Mesendoderm (in vitro differentiated cells): Measurements from ENCODE around the gene B3GLCT.
"Not testable (repeated sequence)": the region's sequence is repeated elsewhere in the genome, so short reads cannot be mapped to it uniquely, and the experiment has no call there.

Experiments used
- DNase-seq: peaks from one replicate; pipeline ENCODE4 v3.0.0; 2013
- H2AK5ac ChIP-seq: 2 replicates; pipeline ENCODE4 v1.6.1; 2013; ENCODE audit warnings: low read length, inconsistent platforms
- H2BK120ac ChIP-seq: 2 replicates; pipeline ENCODE4 v1.6.1; 2013; ENCODE audit warnings: low read depth, mild to moderate bottlenecking, low read length, moderate library complexity, mixed read lengths
- H2BK15ac ChIP-seq: replicated peaks from 2 replicates; pipeline ENCODE4 v1.6.1; 2013; ENCODE audit warnings: low read depth, mild to moderate bottlenecking, moderate library complexity
- H2BK5ac ChIP-seq: 2 replicates; pipeline ENCODE4 v1.6.1; 2013; ENCODE audit warnings: low read length, inconsistent platforms
- H3K18ac ChIP-seq: 2 replicates; pipeline ENCODE4 v1.6.1; 2013; ENCODE audit warnings: mild to moderate bottlenecking, low read length, mixed read lengths
- H3K23ac ChIP-seq: one replicate; pipeline ENCODE4 v1.6.1; 2013; ENCODE audit warnings: low read length
- H3K27ac ChIP-seq: 2 replicates; pipeline ENCODE4 v1.5.1; 2013; ENCODE audit warnings: low read depth, mild to moderate bottlenecking, inconsistent platforms, low read length, moderate library complexity
- H3K27me3 ChIP-seq: 2 replicates; pipeline ENCODE4 v1.6.1; 2013; ENCODE audit warnings: low read length, control low read depth, mild to moderate bottlenecking, inconsistent platforms; ENCODE audit not compliant: insufficient read depth, poor library complexity
- H3K36me3 ChIP-seq: 2 replicates; pipeline ENCODE4 v1.6.1; 2013; ENCODE audit warnings: low read length, inconsistent platforms; ENCODE audit not compliant: control insufficient read depth, insufficient read depth
- H3K4ac ChIP-seq: one replicate; pipeline ENCODE4 v1.6.1; 2013; ENCODE audit warnings: low read depth, mild to moderate bottlenecking, low read length, moderate library complexity
- H3K4me1 ChIP-seq: 2 replicates; pipeline ENCODE4 v1.6.1; 2013; ENCODE audit warnings: low read depth, low read length, inconsistent platforms; ENCODE audit not compliant: control insufficient read depth
- H3K4me2 ChIP-seq: 2 replicates; pipeline ENCODE4 v1.6.1; 2013; ENCODE audit warnings: low read length
- H3K4me3 ChIP-seq: 2 replicates; pipeline ENCODE4 v1.5.1; 2013; ENCODE audit warnings: mild to moderate bottlenecking, low read length
- H3K56ac ChIP-seq: one replicate; pipeline ENCODE4 v1.6.1; 2013; ENCODE audit warnings: low read length
- H3K79me1 ChIP-seq: 2 replicates; pipeline ENCODE4 v1.6.1; 2013; ENCODE audit warnings: low read length, inconsistent platforms
- H3K79me2 ChIP-seq: 2 replicates; pipeline ENCODE4 v1.6.1; 2013; ENCODE audit warnings: mild to moderate bottlenecking, low read length; ENCODE audit not compliant: control insufficient read depth, insufficient read depth
- H3K9ac ChIP-seq: 2 replicates; pipeline ENCODE4 v1.6.1; 2013; ENCODE audit warnings: low read length, inconsistent platforms
- H4K5ac ChIP-seq: one replicate; pipeline ENCODE4 v1.6.1; 2013; ENCODE audit warnings: low read length
- H4K8ac ChIP-seq: one replicate; pipeline ENCODE4 v1.6.1; 2013; ENCODE audit warnings: low read depth, mild to moderate bottlenecking, control low read depth, low read length, moderate library complexity
- WGBS: extraction: QIAGEN DNeasy Blood & Tissue Kit; methylation state at CpG from one replicate; pipeline ENCODE4 v1.1.7; 2013; ENCODE audit warnings: low lambda C conversion rate, missing lambda C conversion rate; ENCODE audit not compliant: insufficient coverage; ENCODE audit errors: extremely low coverage; 5-methylcytosine and 5-hydroxymethylcytosine counted together

Gene B3GLCT

GRCh38 chr13:31209172-31209840, 9.5 kb downstream of the B3GLCT start:
- H4K8ac ChIP-seq = no peak overlapping the region
- H2BK15ac ChIP-seq = no peak overlapping the region
- peaks cover 7% of the 10 kb centered on the region for H3K4me1 ChIP-seq
- no peak overlapping the region for H3K27ac ChIP-seq
- no peak overlapping the region for H3K4me3 ChIP-seq
- no peak overlapping the region for H2AK5ac ChIP-seq
- H3K79me2 ChIP-seq = peaks cover under 1% of the 10 kb centered on the region
- no peak overlapping the region for H3K9ac ChIP-seq
- H3K4ac ChIP-seq = no peak overlapping the region
- no peak overlapping the region for H2BK5ac ChIP-seq
- H3K18ac ChIP-seq = peak overlapping the region; percentile 69
- peaks cover 3% of the 10 kb centered on the region for H3K79me1 ChIP-seq
- H2BK120ac ChIP-seq = no peak overlapping the region
- no peak overlapping the region for H3K4me2 ChIP-seq
- peak overlapping the region; percentile 62 for H3K56ac ChIP-seq
- no CpG with 5 or more reads among the region's 8 CpGs for WGBS
- H3K36me3 ChIP-seq = no peaks in the 10 kb centered on the region
- no peak overlapping the region for H3K23ac ChIP-seq
- DNase-seq = peak; percentile 77
- H3K27me3 ChIP-seq = no peaks in the 10 kb centered on the region
- H4K5ac ChIP-seq = no peak overlapping the region

- no peak overlapping the region for H4K5ac ChIP-seq
- WGBS = no CpG with 5 or more reads among the region's 4 CpGs
- H3K79me1 ChIP-seq = no peaks in the 10 kb centered on the region
- no peaks in the 10 kb centered on the region for H3K27me3 ChIP-seq
- no peak overlapping the region for H4K8ac ChIP-seq
- no peaks in the 10 kb centered on the region for H3K36me3 ChIP-seq
- H2BK5ac ChIP-seq = no peak overlapping the region
- no peak overlapping the region for H2AK5ac ChIP-seq
- peaks cover 7% of the 10 kb centered on the region for H3K4me1 ChIP-seq
- no peak overlapping the region for H3K23ac ChIP-seq
- peak overlapping the region; percentile 69 for H3K18ac ChIP-seq
- no peak overlapping the region for H2BK120ac ChIP-seq
- H3K56ac ChIP-seq = no peak overlapping the region
- H3K27ac ChIP-seq = no peak overlapping the region
- no peak overlapping the region for H3K4me2 ChIP-seq
- DNase-seq = no peak
- no peak overlapping the region for H3K4me3 ChIP-seq
- H3K4ac ChIP-seq = no peak overlapping the region
- H2BK15ac ChIP-seq = no peak overlapping the region
- H3K79me2 ChIP-seq = no peaks in the 10 kb centered on the region
- H3K9ac ChIP-seq = no peak overlapping the region
These were observed 10.1 kb downstream of the B3GLCT start for GRCh38 chr13:31209841-31210210.

- Histone ChIP-seq H2BK5ac (no peak overlapping the region), H3K56ac (no peak overlapping the region), H3K4ac (no peak overlapping the region), H3K18ac (no peak overlapping the region), H3K4me1 (peaks cover 7% of the 10 kb centered on the region), H3K4me2 (no peak overlapping the region), H3K9ac (no peak overlapping the region), H3K36me3 (no peaks in the 10 kb centered on the region), H3K27me3 (no peaks in the 10 kb centered on the region), H3K23ac (no peak overlapping the region), H2AK5ac (no peak overlapping the region), H3K4me3 (no peak overlapping the region), H3K27ac (no peak overlapping the region), H2BK120ac (no peak overlapping the region), H4K5ac (no peak overlapping the region), H3K79me2 (no peaks in the 10 kb centered on the region), H2BK15ac (no peak overlapping the region), H3K79me1 (no peaks in the 10 kb centered on the region), H4K8ac (no peak overlapping the region)
- no CpG with 5 or more reads among the region's 2 CpGs for WGBS
- peak; percentile 47 for DNase-seq
These were observed 14.0 kb downstream of the B3GLCT start for GRCh38 chr13:31213651-31214289.

- WGBS = no CpG with 5 or more reads among the region's 1 CpG
These were observed 14.7 kb downstream of the B3GLCT start for GRCh38 chr13:31214435-31214834.

GRCh38 chr13:31216916-31217315, 17.1 kb downstream of the B3GLCT start:
- not testable (repeated sequence) for H2AK5ac ChIP-seq, DNase-seq
- no CpG with 5 or more reads among the region's 2 CpGs for WGBS

More at GRCh38 chr13:31214435-31214834, 14.7 kb downstream of the B3GLCT start:
- no peak overlapping the region for H3K56ac ChIP-seq
- H2BK120ac ChIP-seq = peak overlapping the region; percentile 61
- H3K27me3 ChIP-seq = no peaks in the 10 kb centered on the region
- H3K4me2 ChIP-seq = no peak overlapping the region
- no peak overlapping the region for H3K18ac ChIP-seq
- no peak overlapping the region for H3K4me3 ChIP-seq
- H3K4ac ChIP-seq = no peak overlapping the region
- H2BK15ac ChIP-seq = peak overlapping the region; percentile 6
- no peak overlapping the region for H4K8ac ChIP-seq
- H3K79me1 ChIP-seq = no peaks in the 10 kb centered on the region
- H3K4me1 ChIP-seq = peaks cover 2% of the 10 kb centered on the region
- no peaks in the 10 kb centered on the region for H3K79me2 ChIP-seq
- peak; percentile 22 for DNase-seq
- no peak overlapping the region for H3K23ac ChIP-seq
- no peak overlapping the region for H4K5ac ChIP-seq
- no peak overlapping the region for H2AK5ac ChIP-seq
- no peak overlapping the region for H2BK5ac ChIP-seq
- H3K27ac ChIP-seq = no peak overlapping the region
- no peak overlapping the region for H3K9ac ChIP-seq
- H3K36me3 ChIP-seq = no peaks in the 10 kb centered on the region

More at GRCh38 chr13:31216916-31217315, 17.1 kb downstream of the B3GLCT start:
- H3K36me3 ChIP-seq, H3K4me3 ChIP-seq, H3K18ac ChIP-seq, H3K79me2 ChIP-seq, H2BK5ac ChIP-seq, H3K4me2 ChIP-seq, H3K79me1 ChIP-seq, H3K23ac ChIP-seq, H4K5ac ChIP-seq, H3K27ac ChIP-seq, H4K8ac ChIP-seq, H3K9ac ChIP-seq, H3K27me3 ChIP-seq, H3K4ac ChIP-seq, H3K56ac ChIP-seq, H2BK120ac ChIP-seq, H3K4me1 ChIP-seq, H2BK15ac ChIP-seq: not testable (repeated sequence)
